GM23338 (cell line): Measurements from ENCODE around the gene POU6F1. TPM values are rescaled to one million over a fixed set of nuclear protein-coding genes. Genes with fewer than 3 reads are reported as not detected.

ENCODE experiments used
- ATAC-seq: fragments of 200-7000 bp; cut with Tn5 transposase; 3 replicates; pipeline ENCODE4 v1.9.1; 2020
- DNase-seq: peaks from one replicate; pipeline ENCODE4 v3.0.0-alpha.2; 2015; ENCODE audit warnings: low spot score
- H2AFZ ChIP-seq: fragments of 200-600 bp; sonication (generic); 2 replicates; pipeline ENCODE4 v1.8.0; 2016; ENCODE audit warnings: antibody characterized with exemption, mild to moderate bottlenecking, moderate library complexity
- H3F3A ChIP-seq: fragments of 200-600 bp; sonication (generic); replicated peaks from 2 replicates; pipeline ENCODE4 v1.8.0; 2017; ENCODE audit warnings: antibody characterized with exemption, mixed run types, low read depth
- H3K27ac ChIP-seq: fragments of 200-600 bp; sonication (generic); 2 replicates; pipeline ENCODE4 v1.6.1; 2016; ENCODE audit warnings: low read depth
- H3K27me3 ChIP-seq: fragments of 200-600 bp; sonication (generic); 2 replicates; pipeline ENCODE4 v1.8.0; 2016; ENCODE audit warnings: mild to moderate bottlenecking, mixed run types, moderate library complexity; ENCODE audit not compliant: insufficient read depth
- H3K36me3 ChIP-seq: fragments of 200-600 bp; sonication (generic); 2 replicates; pipeline ENCODE4 v1.8.0; 2016; ENCODE audit warnings: mild to moderate bottlenecking; ENCODE audit not compliant: insufficient read depth
- H3K4me1 ChIP-seq: fragments of 200-600 bp; sonication (generic); 2 replicates; pipeline ENCODE4 v1.8.0; 2016; ENCODE audit warnings: mild to moderate bottlenecking, moderate library complexity; ENCODE audit not compliant: insufficient read depth
- H3K4me2 ChIP-seq: fragments of 200-600 bp; sonication (generic); 2 replicates; pipeline ENCODE4 v1.7.1; 2017; ENCODE audit warnings: mixed run types
- H3K4me3 ChIP-seq: fragments of 200-600 bp; sonication (generic); 2 replicates; pipeline ENCODE4 v1.6.1; 2016; ENCODE audit warnings: mixed run types
- H3K79me2 ChIP-seq: fragments of 200-600 bp; sonication (generic); replicated peaks from 2 replicates; pipeline ENCODE4 v1.8.0; 2017; ENCODE audit warnings: mild to moderate bottlenecking; ENCODE audit not compliant: insufficient read depth
- H3K9me2 ChIP-seq: fragments of 200-600 bp; sonication (generic); 2 replicates; pipeline ENCODE4 v1.8.0; 2017; ENCODE audit not compliant: insufficient read depth
- H4K20me1 ChIP-seq: fragments of 200-600 bp; sonication (generic); replicated peaks from 2 replicates; pipeline ENCODE4 v1.8.0; 2017; ENCODE audit warnings: mild to moderate bottlenecking; ENCODE audit not compliant: insufficient read depth
- H3K27ac Mint-ChIP-seq: 2 replicates; pipeline ENCODE4 v1.8.0; 2020; ENCODE audit warnings: inconsistent platforms, mild to moderate bottlenecking, moderate library complexity, mixed read lengths
- H3K27me3 Mint-ChIP-seq: 3 replicates; pipeline ENCODE4 v1.8.0; 2022; ENCODE audit warnings: low read depth, mild to moderate bottlenecking, moderate library complexity, mixed read lengths, inconsistent platforms; ENCODE audit not compliant: insufficient read depth, poor library complexity
- H3K36me3 Mint-ChIP-seq: 3 replicates; pipeline ENCODE4 v1.8.0; 2021; ENCODE audit warnings: low read depth, mild to moderate bottlenecking, inconsistent platforms, moderate library complexity, mixed read lengths
- H3K4me1 Mint-ChIP-seq: 3 replicates; pipeline ENCODE4 v1.8.0; 2020; ENCODE audit warnings: mild to moderate bottlenecking, inconsistent platforms, mixed read lengths
- H3K4me3 Mint-ChIP-seq: 3 replicates; pipeline ENCODE4 v1.8.0; 2021; ENCODE audit warnings: moderate library complexity, mild to moderate bottlenecking, inconsistent platforms, mixed read lengths
- H3K9me3 Mint-ChIP-seq: 3 replicates; pipeline ENCODE4 v1.8.0; 2020; ENCODE audit warnings: moderate library complexity, mild to moderate bottlenecking, inconsistent platforms, mixed read lengths
- CREB1 ChIP-seq: fragments of 250-450 bp; sonication (Bioruptor Pico); IDR thresholded peaks from 2 replicates; pipeline ENCODE4 v1.5.0; 2020; ENCODE audit warnings: low read depth, mild to moderate bottlenecking, moderate library complexity
- ETS1 ChIP-seq: IDR thresholded peaks from 2 replicates; pipeline ENCODE4 v1.6.1; 2016; ENCODE audit warnings: antibody characterized with exemption
- EZH2 ChIP-seq: fragments of 200-600 bp; sonication (generic); IDR thresholded peaks from one replicate; pipeline ENCODE4 v1.8.0; 2017; ENCODE audit warnings: antibody characterized with exemption, mild to moderate bottlenecking, low read depth; ENCODE audit not compliant: unreplicated experiment
- EZH2phosphoT487 ChIP-seq: fragments of 200-600 bp; sonication (generic); IDR thresholded peaks from one replicate; pipeline ENCODE4 v1.8.1; 2018; ENCODE audit warnings: antibody characterized with exemption; ENCODE audit not compliant: unreplicated experiment
- JUNB ChIP-seq: IDR thresholded peaks from one replicate; pipeline ENCODE4 v1.6.1; 2016; ENCODE audit warnings: antibody characterized with exemption; ENCODE audit not compliant: unreplicated experiment
- NANOG ChIP-seq: IDR thresholded peaks from 2 replicates; pipeline ENCODE4 v1.6.1; 2016; ENCODE audit warnings: antibody characterized with exemption, borderline replicate concordance
- POLR2AphosphoS5 ChIP-seq: IDR thresholded peaks from 2 replicates; pipeline ENCODE4 v1.6.1; 2016; ENCODE audit warnings: antibody characterized with exemption, low read depth
- REST ChIP-seq: IDR thresholded peaks from one replicate; pipeline ENCODE4 v1.6.1; 2018; ENCODE audit warnings: antibody characterized with exemption; ENCODE audit not compliant: unreplicated experiment
- ZNF114 ChIP-seq: fragments of 250-450 bp; sonication (Bioruptor Pico); IDR thresholded peaks from 2 replicates; pipeline ENCODE4 v1.5.0; 2020; ENCODE audit warnings: mild to moderate bottlenecking, moderate library complexity
- ZNF331 ChIP-seq: fragments of 250-450 bp; sonication (Bioruptor Pico); IDR thresholded peaks from 2 replicates; pipeline ENCODE4 v1.5.0; 2020; ENCODE audit warnings: low read depth, mild to moderate bottlenecking, moderate library complexity
- ZNF462 ChIP-seq: fragments of 250-450 bp; sonication (Bioruptor Pico); IDR thresholded peaks from 2 replicates; pipeline ENCODE4 v1.5.0; 2020; ENCODE audit warnings: mild to moderate bottlenecking, moderate library complexity
- polyA plus RNA-seq: library from polyadenylated mRNA; unstranded; fragments of >200 nt; fragmentation: Nextera tagmentation; extraction: Ambion mirVana; gene quantifications from 2 replicates; pipeline ENCODE4 v1.2.1, GENCODE V29; 2016
- total RNA-seq: library from RNA; depleted of rRNA; stranded (reverse); fragments of >200 nt; shearing (Covaris generic); gene quantifications from 2 replicates; pipeline ENCODE4 v1.2.3, GENCODE V29; 2014

The POU6F1 gene
- total and polyA plus RNA-seq, 2 experiments from 2014 or later, result 3.0 to 4.0 TPM

GRCh38 chr12:51191516-51192283 is 26.2 kb downstream of the POU6F1 start:
- Mint-ChIP-seq H3K4me1 (peaks cover 7% of the 10 kb centered on the region), H3K36me3 (no peaks in the 10 kb centered on the region; the same call in 2 of the 3 replicates), H3K4me3 (no peak overlapping the region), H3K9me3 (no peaks in the 10 kb centered on the region), H3K27me3 (no peaks in the 10 kb centered on the region), H3K27ac (no peak overlapping the region; the same call in 1 of the 2 replicates)
- TF ChIP-seq ZNF114 (CRISPR knock-in tag), result no peak
- no peak for TF ChIP-seq NANOG
- TF ChIP-seq REST, result no peak
- TF ChIP-seq ZNF331 (CRISPR knock-in tag), result no peak
- TF ChIP-seq CREB1 (CRISPR knock-in tag), result no peak
- TF ChIP-seq ETS1, result no peak
- no peak for TF ChIP-seq JUNB
- no peak for TF ChIP-seq EZH2phosphoT487
- TF ChIP-seq EZH2, result no peak
- no peak for TF ChIP-seq POLR2AphosphoS5
- no peak overlapping the region for H3K4me3 ChIP-seq
- ATAC-seq (no peak), DNase-seq (no peak)
- H3K4me1 ChIP-seq, result no peaks in the 10 kb centered on the region
- no peak overlapping the region for H3K4me2 ChIP-seq
- H2AFZ ChIP-seq, result no peak overlapping the region
- no peaks in the 10 kb centered on the region for H4K20me1 ChIP-seq
- no peaks in the 10 kb centered on the region for H3K36me3 ChIP-seq
- no peaks in the 10 kb centered on the region for H3K79me2 ChIP-seq
- no peaks in the 10 kb centered on the region for H3F3A ChIP-seq
- no peaks in the 10 kb centered on the region for H3K27me3 ChIP-seq
- H3K9me2 ChIP-seq, result no peaks in the 10 kb centered on the region
- H3K27ac ChIP-seq, result no peak overlapping the region

GRCh38 chr12:51190820-51191219 is 27.0 kb downstream of the POU6F1 start:
- H3K36me3 ChIP-seq, result no peaks in the 10 kb centered on the region
- H3K4me3 ChIP-seq, result no peak overlapping the region
- no peaks in the 10 kb centered on the region for H3K9me2 ChIP-seq
- DNase-seq (no peak), ATAC-seq (no peak)
- Mint-ChIP-seq H3K36me3 (no peaks in the 10 kb centered on the region; the same call in 2 of the 3 replicates), H3K9me3 (no peaks in the 10 kb centered on the region), H3K4me1 (peaks cover 9% of the 10 kb centered on the region), H3K4me3 (no peak overlapping the region), H3K27ac (no peak overlapping the region), H3K27me3 (no peaks in the 10 kb centered on the region)
- no peak overlapping the region for H3K27ac ChIP-seq
- H4K20me1 ChIP-seq, result no peaks in the 10 kb centered on the region
- H2AFZ ChIP-seq, result no peak overlapping the region
- H3K27me3 ChIP-seq, result no peaks in the 10 kb centered on the region
- no peak overlapping the region for H3K4me2 ChIP-seq
- H3K4me1 ChIP-seq, result no peaks in the 10 kb centered on the region
- H3F3A ChIP-seq, result no peaks in the 10 kb centered on the region
- no peaks in the 10 kb centered on the region for H3K79me2 ChIP-seq
- TF ChIP-seq POLR2AphosphoS5, result no peak
- no peak for TF ChIP-seq ZNF462 (CRISPR knock-in tag)
